HCT116 (cell line): ENCODE data around the gene FAM83G. TPM values are rescaled to one million over a fixed set of nuclear protein-coding genes. Genes with fewer than 3 reads are reported as not detected.

Experiments used
- ATAC-seq: fragments of 200-7000 bp; cut with Tn5 transposase; 2 replicates; pipeline ENCODE4 v1.9.1; 2020; ENCODE audit warnings: mild to moderate bottlenecking, moderate library complexity
- BruUV-seq: library from RNA; stranded (reverse); fragments of 400-500 nt; replicated peaks from 2 replicates; lab custom pipeline; 2021; lab: Mats Ljungman, UMichigan
- CTCF ChIA-PET: fragments of 300-600 bp; sonication (Branson Sonifier 250); formaldehyde crosslinking; loops from one replicate; lab custom pipeline; 2021; ENCODE audit warnings: antibody characterized with exemption; lab: Charles Lee
- POLR2A ChIA-PET: fragments of 300-600, 350-600 bp; sonication (Branson Sonifier 250); formaldehyde crosslinking; loops from one replicate; lab custom pipeline; 2021; ENCODE audit warnings: antibody characterized with exemption; lab: Charles Lee
- RAD21 ChIA-PET, 2 experiments: fragments of 300-600 bp; sonication (Branson Sonifier 250); formaldehyde crosslinking; loops; one replicate each; lab custom pipeline; 2023; ENCODE audit warnings: low total read pairs in 2 of 2; ENCODE audit not compliant: uncharacterized antibody in 2 of 2, unreplicated experiment in 2 of 2, low non-redundant PET in 1 of 2; lab: Charles Lee
- DNase-seq: peaks from one replicate; pipeline ENCODE4 v3.0.0-alpha.2; 2010; ENCODE audit warnings: low read depth, low spot score
- H2AFZ ChIP-seq: fragments of 200-600 bp; shearing (Covaris generic), sonication (generic); 2 replicates; pipeline ENCODE4 v1.6.1; 2017; ENCODE audit warnings: low read depth, mixed run types, mixed read lengths, antibody characterized with exemption, low read length; ENCODE audit not compliant: poor library complexity, severe bottlenecking
- H3K27ac ChIP-seq: 2 replicates; pipeline ENCODE4 v1.5.1; 2012; ENCODE audit warnings: low read depth, low read length
- H3K27me3 ChIP-seq: fragments of 200-600 bp; sonication (generic); 2 replicates; pipeline ENCODE4 v1.6.1; 2016; ENCODE audit warnings: mixed run types, low read length, mixed read lengths; ENCODE audit not compliant: insufficient read depth
- H3K36me3 ChIP-seq, 2 experiments: fragments of 200-500 bp in 1 of 2; fragments of 200-600 bp in 1 of 2; sonication (Bioruptor generic) in 1 of 2; sonication (generic) in 1 of 2; 2 replicates each; pipeline versions ENCODE4 v1.5.1 to v1.6.1; 2014 to 2016; ENCODE audit warnings: low read length in 2 of 2, inconsistent platforms in 1 of 2, mixed read lengths in 1 of 2, mixed run types in 1 of 2; ENCODE audit not compliant: insufficient read depth in 2 of 2, control insufficient read depth in 1 of 2
- H3K4me1 ChIP-seq, 2 experiments: fragments of 200-600 bp in 1 of 2; sonication (generic) in 1 of 2; 2 replicates each; pipeline versions ENCODE4 v1.5.1 to v1.6.1; 2012 to 2017; ENCODE audit warnings: low read length in 2 of 2, inconsistent platforms in 1 of 2, mild to moderate bottlenecking in 1 of 2, mixed read lengths in 1 of 2, mixed run types in 1 of 2, moderate library complexity in 1 of 2; ENCODE audit not compliant: insufficient read depth in 2 of 2, control insufficient read depth in 1 of 2
- H3K4me2 ChIP-seq: fragments of 200-600 bp; sonication (generic); 2 replicates; pipeline ENCODE4 v1.6.1; 2017; ENCODE audit warnings: mixed run types, low read length, mixed read lengths
- H3K4me3 ChIP-seq, 2 experiments: fragments of 200-600 bp in 1 of 2; sonication (generic) in 1 of 2; replicated peaks in 1 of 2; 2 replicates each; pipeline ENCODE4 v1.5.1; 2011 to 2016; ENCODE audit warnings: low read length in 2 of 2, control low read depth in 1 of 2, low read depth in 1 of 2, mild to moderate bottlenecking in 1 of 2, mixed read lengths in 1 of 2, mixed run types in 1 of 2
- H3K79me2 ChIP-seq: fragments of 200-600 bp; sonication (generic); 2 replicates; pipeline ENCODE4 v1.6.1; 2017; ENCODE audit warnings: mild to moderate bottlenecking, mixed run types, low read length, moderate library complexity, mixed read lengths; ENCODE audit not compliant: insufficient read depth
- H3K9ac ChIP-seq: fragments of 200-600 bp; sonication (generic); 2 replicates; pipeline ENCODE4 v1.6.1; 2016; ENCODE audit warnings: low read length, mixed read lengths
- H3K9me2 ChIP-seq: fragments of 200-600 bp; sonication (generic), shearing (Covaris generic); 2 replicates; pipeline ENCODE4 v1.6.1; 2017; ENCODE audit warnings: mixed run types, mild to moderate bottlenecking, moderate library complexity; ENCODE audit not compliant: insufficient read depth
- H3K9me3 ChIP-seq, 2 experiments: fragments of 200-500 bp in 1 of 2; fragments of 200-600 bp in 1 of 2; sonication (Bioruptor generic) in 1 of 2; sonication (generic) in 1 of 2; 2 replicates each; pipeline ENCODE4 v1.6.1; 2014 to 2017; ENCODE audit warnings: low read length in 2 of 2, mixed read lengths in 2 of 2, inconsistent platforms in 1 of 2, low read depth in 1 of 2, mild to moderate bottlenecking in 1 of 2, mixed run types in 1 of 2, moderate library complexity in 1 of 2; ENCODE audit not compliant: control insufficient read depth in 1 of 2, insufficient read depth in 1 of 2
- H4K20me1 ChIP-seq: fragments of 200-600 bp; sonication (generic), shearing (Covaris generic); 2 replicates; pipeline ENCODE4 v1.6.1; 2017; ENCODE audit warnings: mixed run types, mild to moderate bottlenecking, moderate library complexity; ENCODE audit not compliant: insufficient read depth
- ATF3 ChIP-seq: IDR thresholded peaks from 2 replicates; pipeline ENCODE4 v1.6.1; 2012
- CBX3 ChIP-seq: IDR thresholded peaks from 2 replicates; pipeline ENCODE4 v1.6.1; 2012; ENCODE audit warnings: low read depth
- CEBPB ChIP-seq: IDR thresholded peaks from 2 replicates; pipeline ENCODE4 v1.6.1; 2012; ENCODE audit warnings: low read depth
- CTCF ChIP-seq, 3 experiments: fragments of 200-600 bp in 1 of 3; sonication (generic) in 1 of 3; IDR thresholded peaks in 2 of 3; conservative IDR thresholded peaks in 1 of 3; 2 replicates each; pipeline ENCODE4 v1.5.1; 2012 to 2017; ENCODE audit warnings: low read depth in 2 of 3, low read length in 2 of 3, antibody characterized with exemption in 1 of 3, borderline replicate concordance in 1 of 3, control low read depth in 1 of 3, mild to moderate bottlenecking in 1 of 3, mixed read lengths in 1 of 3, mixed run types in 1 of 3, moderate library complexity in 1 of 3; ENCODE audit not compliant: insufficient read depth in 1 of 3
- EGR1 ChIP-seq: IDR thresholded peaks from 2 replicates; pipeline ENCODE4 v1.6.1; 2012; ENCODE audit warnings: low read depth
- ELF1 ChIP-seq: IDR thresholded peaks from 2 replicates; pipeline ENCODE4 v1.6.1; 2012; ENCODE audit warnings: low read depth, borderline replicate concordance
- EZH2 ChIP-seq: fragments of 200-600 bp; sonication (generic); IDR thresholded peaks from 2 replicates; pipeline ENCODE4 v1.6.1; 2017; ENCODE audit warnings: antibody characterized with exemption, mixed run types
- EZH2phosphoT487 ChIP-seq: fragments of 200-600 bp; IDR thresholded peaks from 2 replicates; pipeline ENCODE4 v1.6.1; 2018; ENCODE audit warnings: antibody characterized with exemption, borderline replicate concordance
- FOSL1 ChIP-seq: IDR thresholded peaks from 2 replicates; pipeline ENCODE4 v1.6.1; 2012; ENCODE audit warnings: low read depth
- JUND ChIP-seq: IDR thresholded peaks from 2 replicates; pipeline ENCODE4 v1.6.1; 2012
- MAX ChIP-seq: IDR thresholded peaks from 2 replicates; pipeline ENCODE4 v1.6.1; 2012
- POLR2A ChIP-seq: IDR thresholded peaks from 2 replicates; pipeline ENCODE4 v1.7.0; 2011; ENCODE audit warnings: borderline replicate concordance; ENCODE audit not compliant: insufficient read depth, insufficient read length; ENCODE audit errors: extremely low read depth
- POLR2AphosphoS5 ChIP-seq: IDR thresholded peaks from 2 replicates; pipeline ENCODE4 v1.6.1; 2011; ENCODE audit warnings: mild to moderate bottlenecking, low read depth, low read length, moderate library complexity
- RAD21 ChIP-seq: IDR thresholded peaks from 2 replicates; pipeline ENCODE4 v1.6.1; 2012; ENCODE audit warnings: low read depth, mild to moderate bottlenecking
- REST ChIP-seq: IDR thresholded peaks from 2 replicates; pipeline ENCODE4 v1.6.1; 2012; ENCODE audit warnings: low read depth
- SIN3A ChIP-seq: IDR thresholded peaks from 2 replicates; pipeline ENCODE4 v1.6.1; 2012; ENCODE audit warnings: low read depth
- SRF ChIP-seq: IDR thresholded peaks from 2 replicates; pipeline ENCODE4 v1.6.1; 2012; ENCODE audit warnings: low read depth
- TCF7L2 ChIP-seq: IDR thresholded peaks from 2 replicates; pipeline ENCODE4 v1.7.0; 2011; ENCODE audit warnings: borderline replicate concordance, inconsistent platforms; ENCODE audit not compliant: insufficient read depth, insufficient read length; ENCODE audit errors: extremely low read depth
- ZBTB33 ChIP-seq: IDR thresholded peaks from 2 replicates; pipeline ENCODE4 v1.6.1; 2011; ENCODE audit warnings: mild to moderate bottlenecking, low read length, moderate library complexity; ENCODE audit not compliant: insufficient replicate concordance; ENCODE audit errors: extremely low read depth
- ZFX ChIP-seq: fragments of 450-650 bp; IDR thresholded peaks from 2 replicates; pipeline ENCODE4 v1.6.1; 2017
- intact Hi-C: fragments of 100-400 bp; cut with micrococcal nuclease; formaldehyde crosslinking; loops from 2 replicates; pipeline ENCODE4 v1.10.0; 2022
- total RNA-seq: library from RNA; stranded (reverse); gene quantifications from one replicate; pipeline ENCODE4 v1.2.1, GENCODE V29; 2021; ENCODE audit not compliant: unreplicated experiment

FAM83G gene
- total RNA-seq, 1 experiment from 2014 or later, result 33.9 TPM

GRCh38 chr17:18962494-18962815, 42.1 kb downstream of the FAM83G start:
- no peak overlapping the region for H2AFZ ChIP-seq
- TF ChIP-seq ZFX (no peak), JUND (no peak), RAD21 (no peak), CTCF (IDR thresholded peaks at IDR 0.05 in 2 of 3, conservative IDR thresholded peaks at IDR 0.05 in 1 of 3; ENCODE audit: borderline replicate concordance in 1 of 3, insufficient read depth in 1 of 3, low read depth in 2 of 3, low read length in 2 of 3) (no peak), POLR2AphosphoS5 (no peak), TCF7L2 (no peak), SRF (no peak), CBX3 (no peak), MAX (no peak), REST (no peak), EZH2 (no peak), EZH2phosphoT487 (no peak), FOSL1 (no peak), CEBPB (no peak), ATF3 (no peak), SIN3A (no peak), ZBTB33 (no peak), ELF1 (no peak), EGR1 (no peak), POLR2A (no peak)
- TF ChIP-seq, all 23 proteins: peak for 0
- DNase-seq (no peak), ATAC-seq (no peak)
- CTCF ChIA-PET, result no interaction called here
- H3K4me2 ChIP-seq, result no peak overlapping the region
- POLR2A ChIA-PET, result no interaction called here
- RAD21 ChIA-PET, result no interaction called here
- no peak overlapping the region for H3K9ac ChIP-seq
- H3K27ac ChIP-seq, result no peak overlapping the region
- H3K27me3 ChIP-seq, result no peaks in the 10 kb centered on the region
- no peak overlapping the region for H3K4me3 ChIP-seq
- intact Hi-C loops, result no loop called here
- no peaks in the 10 kb centered on the region for H3K9me3 ChIP-seq
- no TSS peak for BruUV-seq
- no peaks in the 10 kb centered on the region for H3K9me2 ChIP-seq
- H3K79me2 ChIP-seq, result no peaks in the 10 kb centered on the region
- no peaks in the 10 kb centered on the region for H4K20me1 ChIP-seq
- no peaks in the 10 kb centered on the region for H3K36me3 ChIP-seq
- peaks cover 6 to 26% of the 10 kb centered on the region in 2 experiments; a peak in 3 of 4 replicates for H3K4me1 ChIP-seq
